GM19043 (cell line): ENCODE data around the gene NFE2L2.
A peak's percentile ranks its signal among the peaks of the same experiment; 100 is the strongest.
"Not testable (repeated sequence)": the region's sequence is repeated elsewhere in the genome, so short reads cannot be mapped to it uniquely, and the experiment has no call there.

Experiments
- ATAC-seq: cut with Tn5 transposase; IDR thresholded peaks from one replicate; pipeline ENCODE4 v1.9.1; 2021; ENCODE audit warnings: low read depth; ENCODE audit not compliant: unreplicated experiment

The NFE2L2 gene

GRCh38 chr2:177264693-177265587 is at the start of gene NFE2L2:
NFE2L2 (minus strand) TSS chr2:177264727; CDS start chr2:177264576, 151 bp downstream.
- peak; percentile 48 for ATAC-seq

GRCh38 chr2:177314194-177314593 is 49.7 kb upstream of the NFE2L2 start:
- ATAC-seq: no peak

- ATAC-seq: no peak
These were observed 48.7 kb upstream of the NFE2L2 start for GRCh38 chr2:177313162-177313781.

GRCh38 chr2:177312562-177312961 is 48.0 kb upstream of the NFE2L2 start:
- no peak for ATAC-seq

- ATAC-seq: not testable (repeated sequence)
These were observed 45.3 kb upstream of the NFE2L2 start for GRCh38 chr2:177309672-177310309.

- no peak for ATAC-seq
These were observed 42.0 kb upstream of the NFE2L2 start for GRCh38 chr2:177306550-177306949.

- ATAC-seq: no peak
These were observed 39.4 kb upstream of the NFE2L2 start for GRCh38 chr2:177303939-177304338.

- no peak for ATAC-seq
These were observed 38.0 kb upstream of the NFE2L2 start for GRCh38 chr2:177302552-177302951.

- ATAC-seq: no peak
These were observed 33.7 kb upstream of the NFE2L2 start for GRCh38 chr2:177298191-177298590.

- ATAC-seq: peak; percentile 57
These were observed 31.5 kb upstream of the NFE2L2 start for GRCh38 chr2:177296040-177296439.

- no peak for ATAC-seq
These were observed 31.0 kb upstream of the NFE2L2 start for GRCh38 chr2:177295484-177295883.

- ATAC-seq: no peak
These were observed 27.2 kb upstream of the NFE2L2 start for GRCh38 chr2:177291701-177292100.

GRCh38 chr2:177289824-177290628 is 25.5 kb upstream of the NFE2L2 start:
- peak; percentile 76 for ATAC-seq

GRCh38 chr2:177287814-177288213 is 23.3 kb upstream of the NFE2L2 start:
- ATAC-seq: no peak

GRCh38 chr2:177285892-177286715 is 21.6 kb upstream of the NFE2L2 start:
- ATAC-seq: no peak

GRCh38 chr2:177284531-177284930 is 20.0 kb upstream of the NFE2L2 start:
- ATAC-seq: no peak

GRCh38 chr2:177283906-177284305 is 19.4 kb upstream of the NFE2L2 start:
- ATAC-seq: no peak

- no peak for ATAC-seq
These were observed 18.5 kb upstream of the NFE2L2 start for GRCh38 chr2:177282787-177283572.

- ATAC-seq: no peak
These were observed 17.7 kb upstream of the NFE2L2 start for GRCh38 chr2:177282181-177282641.
